ENCODE measurements around the gene RHBDL3. TPM values are rescaled to one million over a fixed set of nuclear protein-coding genes. Genes with fewer than 3 reads are reported as not detected.
A peak's percentile ranks its signal among the peaks of the same experiment; 100 is the strongest.

Gene RHBDL3
- total and polyA plus RNA-seq, 2 donors (not counting 3 experiments of a cell fraction or from before 2014, with no cell fraction given): 0.11 to 0.20 TPM

DNA sequence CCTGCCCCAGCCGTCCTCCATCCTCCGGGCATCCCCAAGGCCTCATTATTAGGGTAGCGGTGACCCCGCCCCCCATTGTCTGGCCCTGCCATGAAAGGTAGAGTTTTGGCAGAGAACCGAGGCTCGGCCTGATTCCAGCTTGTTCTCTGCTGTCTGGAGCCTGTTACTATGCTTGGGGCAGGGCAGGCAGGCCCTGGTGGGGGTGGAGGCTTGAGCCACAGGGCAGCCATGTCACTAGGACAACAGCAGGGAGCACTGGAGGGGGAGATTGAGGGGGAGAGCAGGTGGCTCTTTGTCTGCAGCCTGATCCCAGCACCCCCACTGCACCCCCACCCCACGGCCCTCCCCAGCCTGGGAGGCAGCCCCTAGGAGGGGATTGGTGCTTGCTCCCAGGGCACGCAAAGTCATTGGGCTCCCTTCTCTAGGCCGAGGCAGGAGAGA lies 15.4 kb downstream of the RHBDL3 start:
- H3K4me3 ChIP-seq (replicated peaks in 1 of 3; ENCODE audit: insufficient read depth in 1 of 3, low read depth in 1 of 3, low read length in 3 of 3): no peak overlapping the region
- intact Hi-C loops (cut with micrococcal nuclease): no loop called here
- peak; percentile 47 for DNase-seq (ENCODE audit: low read depth, low spot score)
- H3K9me1 ChIP-seq (replicated peaks; ENCODE audit: control insufficient read depth, extremely low read depth, insufficient read depth, low read length): no peaks in the 10 kb centered on the region
- no peak overlapping the region for H3K4me2 ChIP-seq (ENCODE audit: insufficient read depth, low read length)
- ChIA-PET POLR2A (no interaction called here), CTCF (interaction anchor here (1.0 to 1.4 kb wide), 3 partner anchors 9 to 28 kb away, joined by 4 to 7 read pairs (median 4); no protein-coding TSS in a partner anchor)
- H3K4me1 ChIP-seq (ENCODE audit: control insufficient read depth, extremely low read depth, insufficient read depth, low read length): no peaks in the 10 kb centered on the region
- no peaks in the 10 kb centered on the region for H4K20me1 ChIP-seq (replicated peaks; ENCODE audit: control insufficient read depth, extremely low read depth, insufficient read depth, low read length)
- H3K27me3 ChIP-seq (ENCODE audit: control insufficient read depth in 2 of 2, insufficient read depth in 2 of 2, low read length in 2 of 2): peaks cover 0 to 3% of the 10 kb centered on the region in 2 experiments
- H2AFZ ChIP-seq (ENCODE audit: low read depth, low read length): no peak overlapping the region
- no peak overlapping the region for H3K27ac ChIP-seq (ENCODE audit: insufficient read depth, low read depth, low read length)
- peak; percentile 28 for FAIRE-seq
- no peak overlapping the region for H3K9ac ChIP-seq (replicated peaks; ENCODE audit: extremely low read depth, insufficient read depth, low read length)
- dilution Hi-C loops (cut with MboI; ENCODE audit: extremely low pct_ligation_motif_present, low sequenced_read_pairs): no loop called here
- no peak for TF ChIP-seq EZH2 (IDR thresholded peaks at IDR 0.05; ENCODE audit: borderline replicate concordance, low read depth, low read length, severe bottlenecking)
- TF ChIP-seq MAX (IDR thresholded peaks at IDR 0.05; ENCODE audit: insufficient read depth, insufficient read length): no peak
- no peak for TF ChIP-seq POLR2AphosphoS5 (IDR thresholded peaks at IDR 0.05; ENCODE audit: insufficient read depth, low read depth, low read length)
- TF ChIP-seq GATA2 (IDR thresholded peaks at IDR 0.05; ENCODE audit: insufficient read depth, insufficient read length, low read depth, low read length): no peak
- TF ChIP-seq FOS (IDR thresholded peaks at IDR 0.05; ENCODE audit: borderline replicate concordance, insufficient read depth, low read length): no peak
- no peak for TF ChIP-seq JUN (IDR thresholded peaks at IDR 0.05; ENCODE audit: borderline replicate concordance, insufficient read depth, insufficient read length, low read depth)
- no peak for TF ChIP-seq POLR2A (IDR thresholded peaks at IDR 0.05; ENCODE audit: low read depth, low read length)
- no peak for TF ChIP-seq MYC (IDR thresholded peaks at IDR 0.05; ENCODE audit: low read depth, low read length)
- TF ChIP-seq, protein P1, sequence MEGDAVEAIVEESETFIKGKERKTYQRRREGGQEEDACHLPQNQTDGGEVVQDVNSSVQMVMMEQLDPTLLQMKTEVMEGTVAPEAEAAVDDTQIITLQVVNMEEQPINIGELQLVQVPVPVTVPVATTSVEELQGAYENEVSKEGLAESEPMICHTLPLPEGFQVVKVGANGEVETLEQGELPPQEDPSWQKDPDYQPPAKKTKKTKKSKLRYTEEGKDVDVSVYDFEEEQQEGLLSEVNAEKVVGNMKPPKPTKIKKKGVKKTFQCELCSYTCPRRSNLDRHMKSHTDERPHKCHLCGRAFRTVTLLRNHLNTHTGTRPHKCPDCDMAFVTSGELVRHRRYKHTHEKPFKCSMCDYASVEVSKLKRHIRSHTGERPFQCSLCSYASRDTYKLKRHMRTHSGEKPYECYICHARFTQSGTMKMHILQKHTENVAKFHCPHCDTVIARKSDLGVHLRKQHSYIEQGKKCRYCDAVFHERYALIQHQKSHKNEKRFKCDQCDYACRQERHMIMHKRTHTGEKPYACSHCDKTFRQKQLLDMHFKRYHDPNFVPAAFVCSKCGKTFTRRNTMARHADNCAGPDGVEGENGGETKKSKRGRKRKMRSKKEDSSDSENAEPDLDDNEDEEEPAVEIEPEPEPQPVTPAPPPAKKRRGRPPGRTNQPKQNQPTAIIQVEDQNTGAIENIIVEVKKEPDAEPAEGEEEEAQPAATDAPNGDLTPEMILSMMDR (IDR thresholded peaks at IDR 0.05; ENCODE audit: extremely low read depth in 1 of 2, insufficient read depth in 1 of 2, low read depth in 1 of 2, low read length in 2 of 2): no peak
- no peaks in the 10 kb centered on the region for H3K79me2 ChIP-seq (ENCODE audit: control insufficient read depth, insufficient read depth, low read length)
- no TSS peak for BruUV-seq (replicated peaks)
- H3K36me3 ChIP-seq (ENCODE audit: control insufficient read depth in 2 of 2, extremely low read depth in 1 of 2, insufficient read depth in 2 of 2, low read length in 2 of 2): no peaks in the 10 kb centered on the region
- H3K9me3 ChIP-seq (replicated peaks; ENCODE audit: control insufficient read depth, insufficient read depth, low read length): no peaks in the 10 kb centered on the region

Data from endothelial cell of umbilical vein (primary cell).